Measurements from ENCODE around the gene C1orf35.
A peak's percentile ranks its signal among the peaks of the same experiment; 100 is the strongest.

C1orf35 gene

DNA sequence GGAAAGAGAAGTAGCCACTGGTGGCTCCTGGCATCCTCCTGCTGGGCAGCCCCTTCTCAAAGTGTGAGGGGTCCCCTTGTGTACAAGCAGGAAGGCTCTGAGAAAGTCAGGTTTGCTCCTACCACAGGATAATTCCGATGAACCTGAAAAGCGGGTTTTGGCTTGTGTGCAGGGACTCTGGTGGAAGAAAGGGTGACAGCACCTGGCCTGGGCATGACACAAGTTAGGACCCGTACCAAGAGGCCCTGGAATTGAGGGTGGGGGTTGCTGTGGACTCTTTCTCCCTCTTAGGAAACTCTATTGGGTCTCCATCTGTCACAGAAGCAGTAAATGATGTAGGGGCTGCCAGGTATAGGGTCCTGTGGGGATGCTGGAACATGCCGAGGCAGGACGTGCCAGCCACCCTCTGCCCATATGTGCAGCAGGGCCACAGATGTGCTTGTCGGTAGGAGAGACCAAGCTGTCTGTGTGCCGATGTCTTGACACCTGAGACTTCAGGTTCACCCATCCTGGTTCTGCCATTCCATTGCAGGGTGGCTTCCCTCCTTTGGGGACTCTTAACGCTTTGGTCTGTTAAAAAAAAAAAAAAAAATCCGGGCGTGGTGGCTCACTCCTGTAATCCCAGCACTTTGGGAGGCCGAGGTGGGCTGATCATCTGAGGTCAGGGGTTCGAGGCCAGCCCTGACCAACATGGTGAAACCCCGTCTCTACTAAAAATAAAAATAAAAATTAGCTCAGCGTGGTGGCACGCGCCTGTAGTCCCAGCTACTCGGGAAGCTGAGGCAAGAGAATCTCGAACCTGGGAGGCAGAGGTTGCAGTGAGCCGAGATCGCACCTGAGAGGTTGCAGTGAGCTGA lies 9.8 kb downstream of the C1orf35 start:
- DNase-seq, result no peak

DNA sequence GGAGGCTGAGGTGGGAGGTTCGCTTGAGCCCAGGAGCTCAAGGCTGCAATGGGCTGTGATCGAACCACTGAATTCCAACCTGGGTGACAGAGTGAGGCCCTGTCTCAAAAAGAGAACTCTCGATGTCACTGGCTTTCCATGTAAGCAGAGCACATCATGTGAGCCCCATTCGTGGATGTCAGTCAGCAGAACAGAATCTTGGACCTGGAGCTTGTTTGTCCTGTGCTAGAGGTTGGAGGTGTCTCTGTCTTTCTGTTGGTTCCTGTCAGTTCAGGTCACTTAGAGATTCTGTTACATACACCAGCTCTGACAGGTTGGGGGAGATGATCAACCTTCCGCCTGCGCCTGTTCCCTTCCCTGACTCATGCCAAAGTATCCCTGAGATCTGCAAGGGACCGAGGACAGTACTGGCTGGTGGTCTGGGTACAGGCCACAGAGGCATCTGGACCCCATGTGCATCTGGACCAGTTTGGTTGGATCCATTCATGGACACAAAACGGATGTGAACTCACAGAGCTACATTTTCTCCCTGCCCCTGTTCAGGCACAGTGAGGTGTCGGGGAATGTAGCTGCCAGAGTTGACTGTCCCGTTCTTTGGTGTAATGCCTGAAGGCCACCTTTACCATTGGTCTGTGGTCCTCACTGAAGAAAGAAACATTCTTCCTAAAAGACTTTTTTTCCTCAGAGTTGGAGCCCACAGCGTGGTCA lies 10.6 kb downstream of the C1orf35 start:
- DNase-seq, result no peak

- DNase-seq, result no peak
Observed at GRCh38 chr1:228091084-228091483, 12.0 kb downstream of the C1orf35 start.

- no peak for DNase-seq
Observed at GRCh38 chr1:228090613-228091081, 12.5 kb downstream of the C1orf35 start.

GRCh38 chr1:228089519-228090380 lies 13.4 kb downstream of the C1orf35 start:
- DNase-seq, result no peak

DNA sequence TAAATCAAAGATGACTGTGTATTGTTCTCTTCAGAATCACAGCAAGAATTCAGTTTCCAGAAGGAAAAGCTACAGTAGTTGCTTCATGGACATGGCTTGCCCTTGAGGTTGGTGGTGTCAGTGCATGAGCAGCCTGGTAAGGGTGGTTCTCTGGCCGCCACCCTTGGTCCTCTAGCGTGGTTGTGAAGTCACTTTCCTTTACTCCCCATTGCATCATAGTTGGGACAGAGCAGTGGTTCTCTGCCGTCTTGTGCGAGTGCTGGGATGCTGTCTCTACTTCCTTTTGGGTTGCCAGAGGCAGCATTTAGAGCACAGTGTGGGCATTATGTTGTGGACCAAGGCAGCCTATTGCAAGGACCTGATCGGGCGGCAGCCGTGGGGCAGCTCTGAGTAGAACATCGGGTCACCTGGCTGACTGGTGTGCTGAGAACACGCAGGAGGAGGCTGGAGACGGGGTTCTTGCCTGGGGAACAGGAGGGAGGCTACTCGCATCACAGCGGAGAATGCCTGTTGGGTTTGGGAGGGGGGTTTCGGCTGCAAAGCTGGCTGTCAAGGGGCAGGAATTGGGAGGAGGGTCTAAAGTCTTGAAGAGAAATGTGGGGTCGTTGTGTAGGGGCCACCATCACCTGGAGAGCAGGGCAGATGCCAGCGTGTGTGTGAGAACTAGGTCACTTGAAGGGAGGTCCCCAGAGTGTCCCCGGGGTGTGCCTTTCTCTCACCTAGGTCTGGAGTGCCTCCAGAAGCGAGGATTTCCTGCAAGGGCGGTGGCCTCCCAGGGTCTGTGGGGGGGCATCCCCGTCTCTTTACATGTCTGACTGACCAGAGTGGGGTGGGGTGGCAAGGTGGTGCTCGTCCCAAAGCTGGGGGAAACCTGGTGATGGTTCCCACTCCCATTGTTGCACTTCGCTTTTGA lies 14.3 kb downstream of the C1orf35 start:
- no peak for DNase-seq

GRCh38 chr1:228087771-228088251 lies 15.3 kb downstream of the C1orf35 start:
- no peak for DNase-seq

DNA sequence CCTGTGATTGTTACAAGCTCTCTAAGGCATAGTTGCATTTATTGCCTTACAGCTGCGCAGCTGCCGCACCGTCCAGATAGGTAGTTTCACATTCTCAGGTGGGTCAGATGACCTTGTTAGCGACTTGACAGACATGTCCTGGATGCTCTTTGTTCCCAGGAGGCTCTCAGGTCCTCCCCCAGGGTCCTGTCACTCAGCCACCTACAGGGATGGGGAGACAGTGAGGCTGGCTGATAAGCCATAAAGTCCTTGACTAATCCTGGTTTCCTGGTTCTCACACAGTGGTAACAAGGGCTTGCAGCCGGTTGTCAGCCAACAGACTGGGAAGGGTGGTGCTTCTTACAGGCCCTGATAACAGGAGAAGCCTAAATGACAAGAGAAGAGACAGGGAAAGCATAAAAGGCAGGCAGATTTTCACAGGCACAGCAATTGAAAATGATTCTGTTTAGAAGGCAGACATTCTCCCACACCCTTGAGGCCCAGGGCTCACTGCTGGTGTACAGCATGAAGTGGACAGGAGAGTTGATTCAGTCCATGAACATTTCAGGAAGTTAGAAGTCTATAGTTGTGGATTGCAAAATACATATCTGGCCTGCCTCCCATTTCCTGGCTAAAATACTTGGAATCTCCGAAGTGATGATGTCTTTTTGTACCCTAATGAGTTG lies 17.7 kb downstream of the C1orf35 start:
- DNase-seq, result no peak

- DNase-seq, result no peak
Observed at GRCh38 chr1:228084797-228085196, 18.3 kb downstream of the C1orf35 start.

- no peak for DNase-seq
Observed at GRCh38 chr1:228084325-228084724, 18.8 kb downstream of the C1orf35 start.

DNA sequence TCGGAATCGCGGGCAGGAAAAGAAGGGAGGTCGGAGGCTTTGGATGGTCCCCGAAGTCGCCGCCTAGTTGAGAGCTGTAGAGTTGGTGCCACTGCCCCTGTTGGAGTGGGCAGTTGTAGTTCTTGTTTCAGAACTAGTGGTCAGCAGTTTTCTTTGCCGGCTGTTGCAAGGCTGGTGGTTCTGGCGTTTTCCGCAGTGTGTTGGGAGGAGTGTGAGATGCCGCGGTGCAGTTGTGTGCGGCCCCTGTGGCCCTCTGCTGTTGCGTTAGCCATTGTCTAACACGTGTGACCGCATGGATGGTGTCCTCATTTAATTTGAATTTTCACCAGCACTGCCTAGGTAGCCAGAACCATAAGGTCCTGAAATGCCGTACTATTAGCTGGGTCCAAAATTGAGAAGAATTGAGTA lies 19.2 kb downstream of the C1orf35 start:
- no peak for DNase-seq

- DNase-seq, result peak in 1 of 2 experiments; percentile 50
Observed at GRCh38 chr1:228082918-228083870, 19.9 kb downstream of the C1orf35 start.

GRCh38 chr1:228082214-228082917 lies 20.8 kb downstream of the C1orf35 start, which contains the start of gene ARF1:
Gene ARF1, plus strand, starts transcription at chr1:228082708. Its CDS starts 14,407 bp downstream, at chr1:228097115.
- DNase-seq, result peak; percentile 93 to 95

DNA sequence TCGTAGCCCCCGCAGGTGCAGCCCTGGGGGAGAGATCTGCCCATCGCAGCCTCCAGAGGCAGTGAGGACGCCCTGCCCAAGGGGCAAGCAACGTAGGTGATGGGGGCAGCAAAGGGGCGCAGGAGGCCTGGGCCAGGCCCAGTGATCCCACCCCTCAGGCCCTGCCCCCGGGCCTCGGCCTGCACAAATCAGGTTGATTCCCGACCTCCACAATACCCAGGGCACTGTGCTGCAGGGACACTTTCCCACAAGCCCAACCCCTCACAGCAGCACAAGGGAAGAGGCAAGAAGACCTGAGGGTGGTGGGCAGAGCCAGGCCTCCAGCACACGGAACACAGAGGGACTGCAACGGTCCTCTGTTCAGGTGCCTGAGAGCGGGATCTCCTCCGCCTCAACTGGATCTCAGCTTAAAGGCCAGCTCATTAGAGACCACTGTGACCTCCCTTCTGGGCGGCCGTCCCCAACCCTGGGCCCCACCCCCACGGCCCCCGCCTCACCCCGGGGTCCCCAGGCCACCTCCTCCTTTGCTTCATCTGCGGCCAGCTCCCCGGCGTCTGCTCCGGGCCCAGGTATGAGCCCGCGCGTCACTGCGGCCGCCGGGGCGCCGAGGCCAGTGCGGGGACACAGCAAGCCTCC lies 21.4 kb downstream of the C1orf35 start:
- DNase-seq, result no peak

- DNase-seq, result no peak
Observed at GRCh38 chr1:228081144-228081543, 22.0 kb downstream of the C1orf35 start.

DNA sequence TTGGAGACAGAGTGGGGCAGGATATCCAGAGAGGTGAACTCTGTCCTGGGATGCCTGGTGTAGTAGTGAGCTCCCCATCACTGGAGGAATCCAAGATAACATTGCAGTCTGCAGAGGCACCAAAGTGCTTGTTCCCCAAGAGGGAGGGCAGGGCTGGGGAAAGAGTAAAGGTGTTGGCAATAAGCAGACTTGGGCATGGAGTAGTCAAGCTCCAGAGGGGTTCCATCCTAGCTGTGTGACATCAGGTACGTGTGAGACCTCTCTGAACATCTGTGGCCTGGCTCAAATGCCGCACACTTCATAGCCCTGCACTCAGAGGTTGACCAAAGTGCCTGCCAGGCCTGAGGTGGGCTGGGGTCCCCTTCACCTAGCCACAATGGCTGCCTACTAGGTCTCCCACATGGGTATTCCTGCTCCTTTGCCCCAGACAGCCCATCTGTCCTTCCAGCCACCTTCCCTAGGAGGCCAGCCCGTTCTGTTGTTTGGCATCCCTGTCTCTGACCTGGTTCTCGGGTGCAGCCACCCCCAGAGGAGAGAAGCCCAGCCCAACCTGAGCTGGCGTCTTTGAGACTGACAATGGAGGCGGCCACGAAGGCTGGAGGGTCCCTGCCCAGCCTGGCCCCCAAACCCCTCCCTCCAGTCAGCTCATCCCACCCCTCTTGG lies 23.4 kb downstream of the C1orf35 start:
- no peak for DNase-seq

DNA sequence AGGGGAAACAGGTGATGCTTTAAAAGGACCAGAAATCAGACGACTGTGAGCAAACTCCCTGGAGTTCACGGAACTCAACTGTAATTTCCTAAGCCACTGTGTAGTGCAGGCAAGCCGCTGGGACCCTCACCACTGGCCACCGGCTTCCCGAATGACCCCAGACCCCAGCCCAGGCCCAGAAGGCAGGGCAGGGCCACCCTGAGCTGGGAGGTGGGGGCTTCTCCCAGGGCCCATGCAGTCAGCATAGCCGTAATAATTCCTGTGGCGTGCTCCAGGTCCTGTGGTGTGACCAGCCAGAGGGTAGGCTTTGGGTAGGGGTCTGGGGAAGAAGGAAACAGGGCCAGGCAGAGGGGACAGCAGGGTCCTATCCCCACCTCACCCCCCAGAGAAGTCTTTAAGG lies 24.1 kb downstream of the C1orf35 start:
- no peak for DNase-seq
